ENCODE data around the gene CD9. TPM values are rescaled to one million over a fixed set of nuclear protein-coding genes. Genes with fewer than 3 reads are reported as not detected.
A peak's percentile ranks its signal among the peaks of the same experiment; 100 is the strongest.

The CD9 gene
- total RNA-seq, 2 experiments from 2014 or later: 5.4 to 5.7 TPM

- H3K27ac Mint-ChIP-seq: no peak overlapping the region
- no peaks in the 10 kb centered on the region for H3K9me3 Mint-ChIP-seq
- H3K27me3 Mint-ChIP-seq: peaks cover 2% of the 10 kb centered on the region
- peaks cover 3% of the 10 kb centered on the region for H3K4me1 Mint-ChIP-seq
- ChIA-PET POLR2A (no interaction called here), CTCF (no interaction called here)
- H3K4me3 Mint-ChIP-seq: no peak overlapping the region
- no peaks in the 10 kb centered on the region for H3K36me3 Mint-ChIP-seq (ENCODE audit: low read depth)
- no peak for DNase-seq
Observed at GRCh38 chr12:6257007-6257406, 56.8 kb downstream of the CD9 start.

GRCh38 chr12:6262211-6262610 lies 62.0 kb downstream of the CD9 start:
- Mint-ChIP-seq H3K36me3 (ENCODE audit: low read depth) (no peaks in the 10 kb centered on the region), H3K27me3 (peaks cover 4% of the 10 kb centered on the region), H3K4me1 (peaks cover 4% of the 10 kb centered on the region), H3K27ac (no peak overlapping the region), H3K4me3 (no peak overlapping the region), H3K9me3 (no peaks in the 10 kb centered on the region)
- POLR2A ChIA-PET: no interaction called here
- no peak for DNase-seq
- CTCF ChIA-PET: interaction anchor here (0.5 to 1.8 kb wide), 2 partner anchors 17 to 190 kb away, joined by 4 read pairs; no protein-coding TSS in a partner anchor

GRCh38 chr12:6262623-6263022 lies 62.4 kb downstream of the CD9 start:
- Mint-ChIP-seq H3K27ac (no peak overlapping the region), H3K4me3 (no peak overlapping the region), H3K36me3 (ENCODE audit: low read depth) (no peaks in the 10 kb centered on the region), H3K4me1 (peaks cover 4% of the 10 kb centered on the region), H3K27me3 (peaks cover 4% of the 10 kb centered on the region), H3K9me3 (no peaks in the 10 kb centered on the region)
- DNase-seq: no peak
- ChIA-PET CTCF (interaction anchor here (0.5 kb wide), 1 partner anchor 190 kb away, joined by 4 read pairs; no protein-coding TSS in a partner anchor), POLR2A (no interaction called here)

- H3K9me3 Mint-ChIP-seq: no peaks in the 10 kb centered on the region
- no peaks in the 10 kb centered on the region for H3K36me3 Mint-ChIP-seq (ENCODE audit: low read depth)
- POLR2A ChIA-PET: no interaction called here
- no peak overlapping the region for H3K4me3 Mint-ChIP-seq
- CTCF ChIA-PET: interaction anchor here (1.6 kb wide), 1 partner anchor 15 kb away, joined by 5 read pairs; no protein-coding TSS in a partner anchor
- peaks cover 2% of the 10 kb centered on the region for H3K27me3 Mint-ChIP-seq
- H3K27ac Mint-ChIP-seq: no peak overlapping the region
- peaks cover 4% of the 10 kb centered on the region for H3K4me1 Mint-ChIP-seq
- DNase-seq: no peak
Observed at GRCh38 chr12:6263931-6264330, 63.7 kb downstream of the CD9 start.

GRCh38 chr12:6264402-6265037 lies 64.3 kb downstream of the CD9 start:
- Mint-ChIP-seq H3K27me3 (peaks cover 2% of the 10 kb centered on the region), H3K9me3 (no peaks in the 10 kb centered on the region), H3K4me3 (no peak overlapping the region), H3K27ac (no peak overlapping the region), H3K4me1 (peaks cover 4% of the 10 kb centered on the region), H3K36me3 (ENCODE audit: low read depth) (no peaks in the 10 kb centered on the region)
- CTCF ChIA-PET: interaction anchor here (1.0 to 1.6 kb wide), 2 partner anchors 14 to 276 kb away, joined by 3 to 5 read pairs; no protein-coding TSS in a partner anchor
- no peak for DNase-seq
- POLR2A ChIA-PET: no interaction called here

- H3K27ac Mint-ChIP-seq: no peak overlapping the region
- DNase-seq: no peak
- ChIA-PET CTCF (interaction anchor here (1.0 to 1.6 kb wide), 2 partner anchors 14 to 277 kb away, joined by 3 to 5 read pairs; no protein-coding TSS in a partner anchor), POLR2A (no interaction called here)
- no peaks in the 10 kb centered on the region for H3K36me3 Mint-ChIP-seq (ENCODE audit: low read depth)
- H3K4me1 Mint-ChIP-seq: peaks cover 4% of the 10 kb centered on the region
- peaks cover 2% of the 10 kb centered on the region for H3K27me3 Mint-ChIP-seq
- H3K4me3 Mint-ChIP-seq: no peak overlapping the region
- no peaks in the 10 kb centered on the region for H3K9me3 Mint-ChIP-seq
Observed at GRCh38 chr12:6265038-6265405, 64.8 kb downstream of the CD9 start.

GRCh38 chr12:6266541-6266966 lies 66.4 kb downstream of the CD9 start:
- Mint-ChIP-seq H3K4me3 (no peak overlapping the region), H3K27me3 (peaks cover 3% of the 10 kb centered on the region), H3K4me1 (peaks cover 1% of the 10 kb centered on the region), H3K27ac (no peak overlapping the region), H3K9me3 (no peaks in the 10 kb centered on the region), H3K36me3 (ENCODE audit: low read depth) (no peaks in the 10 kb centered on the region)
- no peak for DNase-seq
- ChIA-PET CTCF (no interaction called here), POLR2A (no interaction called here)

GRCh38 chr12:6266971-6267721 lies 66.9 kb downstream of the CD9 start:
- H3K27ac Mint-ChIP-seq: no peak overlapping the region

GRCh38 chr12:6268484-6269157 lies 68.4 kb downstream of the CD9 start:
- Mint-ChIP-seq H3K27ac (peak overlapping the region; percentile 57), H3K9me3 (no peaks in the 10 kb centered on the region), H3K36me3 (ENCODE audit: low read depth) (no peaks in the 10 kb centered on the region), H3K4me3 (no peak overlapping the region), H3K4me1 (no peaks in the 10 kb centered on the region), H3K27me3 (peaks cover 4% of the 10 kb centered on the region)
- ChIA-PET POLR2A (no interaction called here), CTCF (interaction anchor here (1.5 to 2.8 kb wide), 3 partner anchors 10 to 75 kb away, joined by 4 to 10 read pairs (median 5); no protein-coding TSS in a partner anchor)
- no peak for DNase-seq

More at GRCh38 chr12:6266971-6267721, 66.9 kb downstream of the CD9 start:
- CTCF ChIA-PET: interaction anchor here (1.5 to 2.8 kb wide), 3 partner anchors 11 to 74 kb away, joined by 4 to 10 read pairs (median 5); no protein-coding TSS in a partner anchor
- no peak for DNase-seq
- no peaks in the 10 kb centered on the region for H3K36me3 Mint-ChIP-seq (ENCODE audit: low read depth)
- no peak overlapping the region for H3K4me3 Mint-ChIP-seq
- POLR2A ChIA-PET: no interaction called here
- no peaks in the 10 kb centered on the region for H3K9me3 Mint-ChIP-seq
- H3K4me1 Mint-ChIP-seq: peaks cover 1% of the 10 kb centered on the region
- H3K27me3 Mint-ChIP-seq: peaks cover 3% of the 10 kb centered on the region

GRCh38 chr12:6269986-6270385 lies 69.8 kb downstream of the CD9 start:
- peaks cover 6% of the 10 kb centered on the region for H3K27me3 Mint-ChIP-seq
- no peak overlapping the region for H3K4me3 Mint-ChIP-seq
- no peak overlapping the region for H3K27ac Mint-ChIP-seq
- no peaks in the 10 kb centered on the region for H3K36me3 Mint-ChIP-seq (ENCODE audit: low read depth)
- H3K4me1 Mint-ChIP-seq: no peaks in the 10 kb centered on the region
- POLR2A ChIA-PET: no interaction called here
- CTCF ChIA-PET: interaction anchor here (0.6 to 2.8 kb wide), 2 partner anchors 9 to 149 kb away, joined by 3 to 10 read pairs; no protein-coding TSS in a partner anchor
- H3K9me3 Mint-ChIP-seq: no peaks in the 10 kb centered on the region
- DNase-seq: no peak

- POLR2A ChIA-PET: no interaction called here
- Mint-ChIP-seq H3K4me3 (no peak overlapping the region), H3K27ac (no peak overlapping the region), H3K4me1 (no peaks in the 10 kb centered on the region), H3K9me3 (no peaks in the 10 kb centered on the region), H3K27me3 (peaks cover 8% of the 10 kb centered on the region), H3K36me3 (ENCODE audit: low read depth) (no peaks in the 10 kb centered on the region)
- CTCF ChIA-PET: no interaction called here
- no peak for DNase-seq
Observed at GRCh38 chr12:6271281-6271680, 71.1 kb downstream of the CD9 start.

GRCh38 chr12:6272300-6273204 lies 72.4 kb downstream of the CD9 start:
- Mint-ChIP-seq H3K9me3 (no peaks in the 10 kb centered on the region), H3K27me3 (peaks cover 19% of the 10 kb centered on the region), H3K36me3 (ENCODE audit: low read depth) (no peaks in the 10 kb centered on the region), H3K4me3 (no peak overlapping the region), H3K27ac (no peak overlapping the region), H3K4me1 (no peaks in the 10 kb centered on the region)
- DNase-seq: no peak
- ChIA-PET POLR2A (no interaction called here), CTCF (interaction anchor here (0.6 to 1.6 kb wide), 5 partner anchors 11 to 214 kb away, joined by 3 to 8 read pairs (median 4); no protein-coding TSS in a partner anchor)
